Mesenchymal stem cell (in vitro differentiated cells and primary cell): ENCODE results near the gene SCUBE1.

Experiments used
- DNase-seq: peaks from one replicate; pipeline ENCODE4 v3.0.0-alpha.2; 2013
- H2AFZ ChIP-seq: one replicate; pipeline ENCODE4 v1.6.1; 2013; ENCODE audit warnings: low read depth, mild to moderate bottlenecking, control low read depth, inconsistent platforms, low read length, moderate library complexity
- H2AK5ac ChIP-seq: 2 replicates; pipeline ENCODE4 v1.6.1; 2013; ENCODE audit warnings: low read length, moderate library complexity, mild to moderate bottlenecking, inconsistent platforms; ENCODE audit not compliant: severe bottlenecking
- H2BK120ac ChIP-seq: one replicate; pipeline ENCODE4 v1.6.1; 2013; ENCODE audit warnings: low read depth, mild to moderate bottlenecking, inconsistent platforms, low read length, moderate library complexity
- H2BK12ac ChIP-seq, 2 experiments: one replicate each; pipeline ENCODE4 v1.6.1; 2013; ENCODE audit warnings: inconsistent platforms in 2 of 2, low read length in 2 of 2, mild to moderate bottlenecking in 2 of 2, moderate library complexity in 2 of 2, control low read depth in 1 of 2
- H2BK15ac ChIP-seq: one replicate; pipeline ENCODE4 v1.6.1; 2013; ENCODE audit warnings: mild to moderate bottlenecking, low read depth, inconsistent platforms; ENCODE audit not compliant: poor library complexity, severe bottlenecking
- H2BK5ac ChIP-seq: 2 replicates; pipeline ENCODE4 v1.6.1; 2013; ENCODE audit warnings: low read depth, mild to moderate bottlenecking, low read length, control low read depth, inconsistent platforms; ENCODE audit not compliant: poor library complexity, severe bottlenecking
- H3K14ac ChIP-seq, 2 experiments: one replicate each; pipeline ENCODE4 v1.6.1; 2013; ENCODE audit warnings: inconsistent platforms in 2 of 2, low read length in 2 of 2, control low read depth in 1 of 2, mild to moderate bottlenecking in 1 of 2, moderate library complexity in 1 of 2
- H3K18ac ChIP-seq, 2 experiments: one replicate each; pipeline ENCODE4 v1.6.1; 2013; ENCODE audit warnings: inconsistent platforms in 2 of 2, low read length in 2 of 2, control low read depth in 1 of 2, low read depth in 1 of 2, mild to moderate bottlenecking in 1 of 2
- H3K23ac ChIP-seq, 2 experiments: one replicate each; pipeline ENCODE4 v1.6.1; 2013; ENCODE audit warnings: inconsistent platforms in 2 of 2, low read length in 2 of 2, mild to moderate bottlenecking in 2 of 2, moderate library complexity in 2 of 2, control low read depth in 1 of 2
- H3K27ac ChIP-seq: 2 replicates; pipeline ENCODE4 v1.5.1; 2013; ENCODE audit warnings: mild to moderate bottlenecking, moderate library complexity, low read length, control low read depth, inconsistent platforms; ENCODE audit not compliant: poor library complexity, severe bottlenecking
- H3K27me3 ChIP-seq, 2 experiments: 2 replicates each; pipeline versions ENCODE4 v1.6.1 to v1.7.0; 2013; ENCODE audit warnings: low read length in 2 of 2, mild to moderate bottlenecking in 2 of 2, moderate library complexity in 2 of 2, control low read depth in 1 of 2, inconsistent platforms in 1 of 2; ENCODE audit not compliant: control insufficient read depth in 1 of 2, insufficient read depth in 1 of 2
- H3K36me3 ChIP-seq, 2 experiments: 2 replicates each; pipeline versions ENCODE4 v1.6.1 to v1.7.0; 2013; ENCODE audit warnings: low read length in 2 of 2, control low read depth in 1 of 2, inconsistent platforms in 1 of 2, low read depth in 1 of 2, mild to moderate bottlenecking in 1 of 2; ENCODE audit not compliant: insufficient read depth in 2 of 2, control insufficient read depth in 1 of 2
- H3K4ac ChIP-seq, 2 experiments: one replicate each; pipeline ENCODE4 v1.6.1; 2013; ENCODE audit warnings: inconsistent platforms in 2 of 2, low read length in 2 of 2, mild to moderate bottlenecking in 2 of 2, moderate library complexity in 2 of 2, control low read depth in 1 of 2, low read depth in 1 of 2
- H3K4me1 ChIP-seq: 2 replicates; pipeline ENCODE4 v1.6.1; 2013; ENCODE audit warnings: low read depth, low read length, control low read depth; ENCODE audit not compliant: control insufficient read depth, insufficient read depth
- H3K4me2 ChIP-seq: 2 replicates; pipeline ENCODE4 v1.6.1; 2013; ENCODE audit warnings: low read length, mild to moderate bottlenecking, inconsistent platforms; ENCODE audit not compliant: poor library complexity, severe bottlenecking
- H3K4me3 ChIP-seq, 2 experiments: 2 replicates each; pipeline versions ENCODE4 v1.5.1 to v1.7.0; 2013; ENCODE audit warnings: low read length in 2 of 2, mild to moderate bottlenecking in 2 of 2, control low read depth in 1 of 2, low read depth in 1 of 2; ENCODE audit not compliant: insufficient read depth in 1 of 2
- H3K79me1 ChIP-seq: replicated peaks from 2 replicates; pipeline ENCODE4 v1.6.1; 2013; ENCODE audit warnings: mild to moderate bottlenecking, control low read depth, low read length, inconsistent platforms; ENCODE audit not compliant: poor library complexity, severe bottlenecking
- H3K9ac ChIP-seq: 2 replicates; pipeline ENCODE4 v1.7.0; 2013; ENCODE audit warnings: mild to moderate bottlenecking, low read length, moderate library complexity
- H3K9me3 ChIP-seq: 2 replicates; pipeline ENCODE4 v1.7.0; 2013; ENCODE audit warnings: mild to moderate bottlenecking, low read length; ENCODE audit not compliant: control insufficient read depth
- H4K8ac ChIP-seq: one replicate; pipeline ENCODE4 v1.6.1; 2013; ENCODE audit warnings: inconsistent platforms, mild to moderate bottlenecking, low read length, moderate library complexity
- H4K91ac ChIP-seq: one replicate; pipeline ENCODE4 v1.6.1; 2013; ENCODE audit warnings: mild to moderate bottlenecking, low read length, inconsistent platforms
- WGBS: methylation state at CpG from one replicate; pipeline ENCODE4 v1.1.7; 2013; ENCODE audit warnings: mixed read lengths; 5-methylcytosine and 5-hydroxymethylcytosine counted together

Gene SCUBE1

GRCh38 chr22:43329061-43329460, 14.1 kb downstream of the SCUBE1 start:
- H3K27ac ChIP-seq, result no peak overlapping the region
- no peak overlapping the region for H3K4ac ChIP-seq
- no peak overlapping the region for H3K4me2 ChIP-seq
- no peak overlapping the region for H4K8ac ChIP-seq
- H3K36me3 ChIP-seq, result no peaks in the 10 kb centered on the region
- no peak overlapping the region for H3K23ac ChIP-seq
- 69% methylated on average over 7 of the region's 7 CpGs for WGBS
- no peak overlapping the region for H3K14ac ChIP-seq
- no peak overlapping the region for H2AK5ac ChIP-seq
- H4K91ac ChIP-seq, result no peak overlapping the region
- H3K9me3 ChIP-seq, result no peaks in the 10 kb centered on the region
- H2BK120ac ChIP-seq, result no peak overlapping the region
- no peak overlapping the region for H2BK12ac ChIP-seq
- H2BK5ac ChIP-seq, result no peak overlapping the region
- no peak overlapping the region for H3K4me3 ChIP-seq
- H2BK15ac ChIP-seq, result no peak overlapping the region
- no peak overlapping the region for H3K18ac ChIP-seq
- no peak for DNase-seq
- H3K27me3 ChIP-seq, result peaks cover 39 to 83% of the 10 kb centered on the region in 2 experiments
- H3K79me1 ChIP-seq, result no peaks in the 10 kb centered on the region
- H3K9ac ChIP-seq, result no peak overlapping the region
- no peak overlapping the region for H2AFZ ChIP-seq
- H3K4me1 ChIP-seq, result no peaks in the 10 kb centered on the region

GRCh38 chr22:43327157-43327438, 16.1 kb downstream of the SCUBE1 start:
- Histone ChIP-seq H3K23ac (no peak overlapping the region), H3K4me2 (no peak overlapping the region), H3K79me1 (no peaks in the 10 kb centered on the region), H3K27ac (no peak overlapping the region), H2AFZ (no peak overlapping the region), H2BK5ac (no peak overlapping the region), H3K36me3 (no peaks in the 10 kb centered on the region), H4K8ac (no peak overlapping the region), H2AK5ac (no peak overlapping the region), H3K14ac (no peak overlapping the region), H2BK120ac (no peak overlapping the region), H3K4me1 (no peaks in the 10 kb centered on the region), H3K4ac (no peak overlapping the region), H3K18ac (no peak overlapping the region), H2BK15ac (no peak overlapping the region), H3K27me3 (peaks cover 43 to 84% of the 10 kb centered on the region in 2 experiments), H2BK12ac (no peak overlapping the region), H3K4me3 (no peak overlapping the region), H3K9me3 (no peaks in the 10 kb centered on the region), H4K91ac (no peak overlapping the region), H3K9ac (no peak overlapping the region)
- 88% methylated on average over 1 of the region's 2 CpGs for WGBS
- DNase-seq, result no peak

GRCh38 chr22:43326331-43327156, 16.6 kb downstream of the SCUBE1 start:
- no peaks in the 10 kb centered on the region for H3K9me3 ChIP-seq
- H3K27me3 ChIP-seq, result peaks cover 43 to 83% of the 10 kb centered on the region in 2 experiments
- H4K8ac ChIP-seq, result no peak overlapping the region
- H3K4me1 ChIP-seq, result no peaks in the 10 kb centered on the region
- H3K79me1 ChIP-seq, result no peaks in the 10 kb centered on the region
- H3K4me3 ChIP-seq, result no peak overlapping the region
- DNase-seq, result no peak
- H2BK12ac ChIP-seq, result no peak overlapping the region
- H3K23ac ChIP-seq, result no peak overlapping the region
- no peak overlapping the region for H2AK5ac ChIP-seq
- H3K9ac ChIP-seq, result no peak overlapping the region
- H4K91ac ChIP-seq, result no peak overlapping the region
- H3K14ac ChIP-seq, result no peak overlapping the region
- H3K27ac ChIP-seq, result no peak overlapping the region
- H3K18ac ChIP-seq, result no peak overlapping the region
- no peak overlapping the region for H2BK5ac ChIP-seq
- no peak overlapping the region for H2BK120ac ChIP-seq
- no peak overlapping the region for H3K4ac ChIP-seq
- no peak overlapping the region for H2BK15ac ChIP-seq
- no peak overlapping the region for H2AFZ ChIP-seq
- WGBS, result 51% methylated on average over 17 of the region's 17 CpGs
- H3K36me3 ChIP-seq, result no peaks in the 10 kb centered on the region
- H3K4me2 ChIP-seq, result no peak overlapping the region

- Histone ChIP-seq H2BK12ac (no peak overlapping the region), H4K8ac (no peak overlapping the region), H3K18ac (no peak overlapping the region), H3K36me3 (no peaks in the 10 kb centered on the region), H3K23ac (no peak overlapping the region), H3K79me1 (no peaks in the 10 kb centered on the region), H3K27ac (no peak overlapping the region), H3K9me3 (no peaks in the 10 kb centered on the region), H3K4me3 (no peak overlapping the region), H3K4me1 (no peaks in the 10 kb centered on the region), H3K4ac (no peak overlapping the region), H2BK5ac (no peak overlapping the region), H3K27me3 (peaks cover 49 to 83% of the 10 kb centered on the region in 2 experiments), H3K4me2 (no peak overlapping the region), H3K14ac (no peak overlapping the region), H2AK5ac (no peak overlapping the region), H3K9ac (no peak overlapping the region), H2BK15ac (no peak overlapping the region), H2BK120ac (no peak overlapping the region), H4K91ac (no peak overlapping the region), H2AFZ (no peak overlapping the region)
- no peak for DNase-seq
- 92% methylated on average over 9 of the region's 13 CpGs for WGBS
Measured at GRCh38 chr22:43325176-43325575, 18.0 kb downstream of the SCUBE1 start.
